Ascending aorta (tissue), 2 donors: ENCODE results near the gene MTA3. TPM values are rescaled to one million over a fixed set of nuclear protein-coding genes. Genes with fewer than 3 reads are reported as not detected.
"Not testable (repeated sequence)": the region's sequence is repeated elsewhere in the genome, so short reads cannot be mapped to it uniquely, and the experiment has no call there.

Experiments used
- DNase-seq, 2 donors: peaks; one replicate each; pipeline ENCODE4 v3.0.0-alpha.2; 2019; ENCODE audit warnings: low spot score in 2 of 2
- H3K27ac ChIP-seq, 2 donors: fragments of 200-600 bp; sonication (generic); one replicate each; pipeline ENCODE4 v1.5.1; 2016 to 2017; ENCODE audit warnings: mild to moderate bottlenecking in 1 of 2
- H3K27me3 ChIP-seq: fragments of 200-600 bp; sonication (generic); one replicate; pipeline ENCODE4 v1.5.1; 2017
- H3K36me3 ChIP-seq, 2 donors: fragments of 200-600 bp; sonication (generic); one replicate each; pipeline ENCODE4 v1.5.1; 2016
- H3K4me1 ChIP-seq, 2 donors: fragments of 200-600 bp; sonication (generic); one replicate each; pipeline ENCODE4 v1.5.1; 2016 to 2017; ENCODE audit warnings: mild to moderate bottlenecking in 1 of 2
- H3K4me3 ChIP-seq, 2 donors: fragments of 200-600 bp; sonication (generic); one replicate each; pipeline ENCODE4 v1.5.1; 2016 to 2017; ENCODE audit warnings: mild to moderate bottlenecking in 1 of 2
- H3K9me3 ChIP-seq, 2 donors: fragments of 200-600 bp; sonication (generic); one replicate each; pipeline ENCODE4 v1.5.1; 2016
- CTCF ChIP-seq, 3 experiments: fragments of 200-600 bp in 2 of 3; fragments of 450-650 bp in 1 of 3; sonication (generic) in 2 of 3; IDR thresholded peaks; one replicate each; pipeline ENCODE4 v1.5.1; 2016 to 2019; ENCODE audit warnings: antibody characterized with exemption in 3 of 3, mild to moderate bottlenecking in 1 of 3, moderate library complexity in 1 of 3
- intact Hi-C: fragments of 100-400 bp; cut with DNase I; formaldehyde crosslinking; loops from one replicate; pipeline ENCODE4 v1.15.1; 2023
- total RNA-seq: library from RNA; depleted of rRNA; stranded (reverse); fragments of >200 nt; gene quantifications from one replicate; pipeline ENCODE4 v1.1.0, GENCODE V29; 2016

Gene MTA3
- total RNA-seq, 1 donor from 2014 or later: 59.2 TPM

- intact Hi-C loops: no loop called here
- peaks cover 0 to 11% of the 10 kb centered on the region in 2 donors for H3K4me1 ChIP-seq
- H3K27me3 ChIP-seq: no peaks in the 10 kb centered on the region
- H3K9me3 ChIP-seq: no peaks in the 10 kb centered on the region
- no peak for DNase-seq
- no peak overlapping the region for H3K27ac ChIP-seq
- H3K4me3 ChIP-seq: no peak overlapping the region
- H3K36me3 ChIP-seq: peaks cover 7 to 16% of the 10 kb centered on the region in 2 donors
- no peak for TF ChIP-seq CTCF (IDR thresholded peaks at IDR 0.05)
Measured at GRCh38 chr2:42614838-42615237, 46.4 kb downstream of the MTA3 start.

DNA sequence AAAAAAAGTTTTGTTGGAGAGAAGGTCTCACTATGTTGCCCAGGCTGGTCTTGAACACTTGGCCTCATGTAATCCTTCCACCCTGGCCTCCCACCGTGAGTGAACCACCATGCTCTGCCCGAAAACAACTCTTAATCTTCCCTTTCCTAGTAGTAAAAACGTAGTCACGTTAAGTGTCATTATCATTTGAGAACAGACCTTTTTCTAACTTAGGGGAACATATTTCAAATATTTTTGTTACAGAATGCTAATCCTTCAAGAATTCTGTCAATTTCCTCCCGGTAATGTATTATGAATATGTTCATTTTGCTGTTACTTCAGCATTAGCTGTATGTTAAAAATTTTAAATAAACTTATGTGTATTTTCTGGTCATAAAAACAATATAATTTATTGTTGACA, 49.7 kb downstream of the MTA3 start:
- Histone ChIP-seq H3K9me3 (no peaks in the 10 kb centered on the region), H3K27ac (no peak overlapping the region)
- intact Hi-C loops: no loop called here

GRCh38 chr2:42618972-42619371, 50.5 kb downstream of the MTA3 start:
- no peaks in the 10 kb centered on the region for H3K9me3 ChIP-seq
- no peak for DNase-seq
- H3K36me3 ChIP-seq: peaks cover 0 to 5% of the 10 kb centered on the region in 2 donors
- H3K27ac ChIP-seq: no peak overlapping the region
- no peaks in the 10 kb centered on the region for H3K27me3 ChIP-seq
- H3K4me1 ChIP-seq: no peaks in the 10 kb centered on the region
- TF ChIP-seq CTCF (IDR thresholded peaks at IDR 0.05): no peak
- intact Hi-C loops: no loop called here
- no peak overlapping the region for H3K4me3 ChIP-seq

More for the DNA sequence above, 49.7 kb downstream of the MTA3 start:
- peaks cover 0 to 2% of the 10 kb centered on the region in 2 donors for H3K4me1 ChIP-seq
- TF ChIP-seq CTCF (IDR thresholded peaks at IDR 0.05): no peak
- no peak for DNase-seq
- no peak overlapping the region for H3K4me3 ChIP-seq
- H3K27me3 ChIP-seq: no peaks in the 10 kb centered on the region
- peaks cover 0 to 5% of the 10 kb centered on the region in 2 donors for H3K36me3 ChIP-seq

GRCh38 chr2:42621626-42622025, 53.2 kb downstream of the MTA3 start:
- H3K27ac ChIP-seq, DNase-seq, H3K9me3 ChIP-seq, H3K27me3 ChIP-seq, H3K4me3 ChIP-seq, H3K36me3 ChIP-seq, H3K4me1 ChIP-seq, intact Hi-C loops: not testable (repeated sequence)

GRCh38 chr2:42622943-42623676, 54.7 kb downstream of the MTA3 start:
- no peaks in the 10 kb centered on the region for H3K9me3 ChIP-seq
- TF ChIP-seq CTCF (IDR thresholded peaks at IDR 0.05): no peak
- no peak overlapping the region for H3K27ac ChIP-seq
- DNase-seq: no peak
- no peak overlapping the region for H3K4me3 ChIP-seq
- no peaks in the 10 kb centered on the region for H3K4me1 ChIP-seq
- H3K27me3 ChIP-seq: no peaks in the 10 kb centered on the region
- peaks cover 0 to 5% of the 10 kb centered on the region in 2 donors for H3K36me3 ChIP-seq
- intact Hi-C loops: no loop called here

DNA sequence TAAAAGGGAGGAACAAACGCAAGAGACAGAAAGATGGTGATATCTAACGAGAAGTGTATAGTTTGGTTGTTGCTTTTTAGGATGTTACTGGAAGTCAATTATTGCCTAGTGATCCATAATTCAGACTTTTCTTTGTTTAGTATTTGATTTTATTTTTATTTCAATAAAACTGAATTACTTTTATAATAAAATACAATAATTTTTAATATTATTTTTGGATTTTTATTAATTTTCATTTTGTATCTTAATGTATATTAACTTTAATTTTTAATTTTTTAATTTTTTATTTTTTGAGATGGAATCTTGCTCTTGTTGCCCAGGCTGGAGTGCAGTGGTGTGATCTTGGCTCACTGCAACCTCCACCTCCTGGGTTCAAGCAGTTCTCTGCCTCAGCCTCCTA, 55.6 kb downstream of the MTA3 start:
- Histone ChIP-seq H3K4me1 (no peaks in the 10 kb centered on the region), H3K27me3 (no peaks in the 10 kb centered on the region), H3K9me3 (no peaks in the 10 kb centered on the region), H3K27ac (no peak overlapping the region), H3K4me3 (no peak overlapping the region), H3K36me3 (peaks cover 0 to 3% of the 10 kb centered on the region in 2 donors)
- no peak for DNase-seq
- no peak for TF ChIP-seq CTCF (IDR thresholded peaks at IDR 0.05)
- intact Hi-C loops: no loop called here

DNA sequence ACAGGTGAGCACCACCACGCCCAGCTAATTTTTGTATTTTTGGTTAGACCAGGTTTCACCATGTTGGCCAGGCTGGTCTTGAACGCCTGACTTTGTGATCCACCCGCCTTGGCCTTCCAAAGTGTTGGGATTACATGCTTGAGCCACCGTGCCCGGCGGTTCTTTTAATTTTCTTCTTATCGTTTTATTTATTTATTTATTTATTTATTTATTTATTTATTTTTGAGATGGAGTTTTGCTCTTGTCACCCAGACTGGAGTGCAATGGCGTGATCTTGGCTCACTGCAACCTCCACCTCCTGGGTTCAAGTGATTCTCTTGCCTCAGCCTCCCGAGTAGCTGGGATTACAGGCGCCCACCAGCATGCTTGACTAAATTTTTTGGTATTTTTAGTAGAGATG, 59.6 kb downstream of the MTA3 start:
- H3K27me3 ChIP-seq, H3K4me3 ChIP-seq, H3K4me1 ChIP-seq, H3K36me3 ChIP-seq, intact Hi-C loops, DNase-seq, H3K9me3 ChIP-seq, H3K27ac ChIP-seq: not testable (repeated sequence)
